HCT116 (cell line): ENCODE results near the gene NDUFAF2. TPM values are rescaled to one million over a fixed set of nuclear protein-coding genes. Genes with fewer than 3 reads are reported as not detected.

Source experiments
- ATAC-seq: fragments of 200-7000 bp; cut with Tn5 transposase; 2 replicates; pipeline ENCODE4 v1.9.1; 2020; ENCODE audit warnings: mild to moderate bottlenecking, moderate library complexity
- BruUV-seq: library from RNA; stranded (reverse); fragments of 400-500 nt; replicated peaks from 2 replicates; lab custom pipeline; 2021; lab: Mats Ljungman, UMichigan
- CTCF ChIA-PET: fragments of 300-600 bp; sonication (Branson Sonifier 250); formaldehyde crosslinking; loops from one replicate; lab custom pipeline; 2021; ENCODE audit warnings: antibody characterized with exemption; lab: Charles Lee
- POLR2A ChIA-PET: fragments of 300-600, 350-600 bp; sonication (Branson Sonifier 250); formaldehyde crosslinking; loops from one replicate; lab custom pipeline; 2021; ENCODE audit warnings: antibody characterized with exemption; lab: Charles Lee
- RAD21 ChIA-PET, 2 experiments: fragments of 300-600 bp; sonication (Branson Sonifier 250); formaldehyde crosslinking; loops; one replicate each; lab custom pipeline; 2023; ENCODE audit warnings: low total read pairs in 2 of 2; ENCODE audit not compliant: uncharacterized antibody in 2 of 2, unreplicated experiment in 2 of 2, low non-redundant PET in 1 of 2; lab: Charles Lee
- DNase-seq: peaks from one replicate; pipeline ENCODE4 v3.0.0-alpha.2; 2010; ENCODE audit warnings: low read depth, low spot score
- H2AFZ ChIP-seq: fragments of 200-600 bp; shearing (Covaris generic), sonication (generic); 2 replicates; pipeline ENCODE4 v1.6.1; 2017; ENCODE audit warnings: low read depth, mixed run types, mixed read lengths, antibody characterized with exemption, low read length; ENCODE audit not compliant: poor library complexity, severe bottlenecking
- H3K27ac ChIP-seq: 2 replicates; pipeline ENCODE4 v1.5.1; 2012; ENCODE audit warnings: low read depth, low read length
- H3K27me3 ChIP-seq: fragments of 200-600 bp; sonication (generic); 2 replicates; pipeline ENCODE4 v1.6.1; 2016; ENCODE audit warnings: mixed run types, low read length, mixed read lengths; ENCODE audit not compliant: insufficient read depth
- H3K36me3 ChIP-seq, 2 experiments: fragments of 200-500 bp in 1 of 2; fragments of 200-600 bp in 1 of 2; sonication (Bioruptor generic) in 1 of 2; sonication (generic) in 1 of 2; 2 replicates each; pipeline versions ENCODE4 v1.5.1 to v1.6.1; 2014 to 2016; ENCODE audit warnings: low read length in 2 of 2, inconsistent platforms in 1 of 2, mixed read lengths in 1 of 2, mixed run types in 1 of 2; ENCODE audit not compliant: insufficient read depth in 2 of 2, control insufficient read depth in 1 of 2
- H3K4me1 ChIP-seq, 2 experiments: fragments of 200-600 bp in 1 of 2; sonication (generic) in 1 of 2; 2 replicates each; pipeline versions ENCODE4 v1.5.1 to v1.6.1; 2012 to 2017; ENCODE audit warnings: low read length in 2 of 2, inconsistent platforms in 1 of 2, mild to moderate bottlenecking in 1 of 2, mixed read lengths in 1 of 2, mixed run types in 1 of 2, moderate library complexity in 1 of 2; ENCODE audit not compliant: insufficient read depth in 2 of 2, control insufficient read depth in 1 of 2
- H3K4me2 ChIP-seq: fragments of 200-600 bp; sonication (generic); 2 replicates; pipeline ENCODE4 v1.6.1; 2017; ENCODE audit warnings: mixed run types, low read length, mixed read lengths
- H3K4me3 ChIP-seq, 2 experiments: fragments of 200-600 bp in 1 of 2; sonication (generic) in 1 of 2; replicated peaks in 1 of 2; 2 replicates each; pipeline ENCODE4 v1.5.1; 2011 to 2016; ENCODE audit warnings: low read length in 2 of 2, control low read depth in 1 of 2, low read depth in 1 of 2, mild to moderate bottlenecking in 1 of 2, mixed read lengths in 1 of 2, mixed run types in 1 of 2
- H3K79me2 ChIP-seq: fragments of 200-600 bp; sonication (generic); 2 replicates; pipeline ENCODE4 v1.6.1; 2017; ENCODE audit warnings: mild to moderate bottlenecking, mixed run types, low read length, moderate library complexity, mixed read lengths; ENCODE audit not compliant: insufficient read depth
- H3K9ac ChIP-seq: fragments of 200-600 bp; sonication (generic); 2 replicates; pipeline ENCODE4 v1.6.1; 2016; ENCODE audit warnings: low read length, mixed read lengths
- H3K9me2 ChIP-seq: fragments of 200-600 bp; sonication (generic), shearing (Covaris generic); 2 replicates; pipeline ENCODE4 v1.6.1; 2017; ENCODE audit warnings: mixed run types, mild to moderate bottlenecking, moderate library complexity; ENCODE audit not compliant: insufficient read depth
- H3K9me3 ChIP-seq, 2 experiments: fragments of 200-500 bp in 1 of 2; fragments of 200-600 bp in 1 of 2; sonication (Bioruptor generic) in 1 of 2; sonication (generic) in 1 of 2; 2 replicates each; pipeline ENCODE4 v1.6.1; 2014 to 2017; ENCODE audit warnings: low read length in 2 of 2, mixed read lengths in 2 of 2, inconsistent platforms in 1 of 2, low read depth in 1 of 2, mild to moderate bottlenecking in 1 of 2, mixed run types in 1 of 2, moderate library complexity in 1 of 2; ENCODE audit not compliant: control insufficient read depth in 1 of 2, insufficient read depth in 1 of 2
- H4K20me1 ChIP-seq: fragments of 200-600 bp; sonication (generic), shearing (Covaris generic); 2 replicates; pipeline ENCODE4 v1.6.1; 2017; ENCODE audit warnings: mixed run types, mild to moderate bottlenecking, moderate library complexity; ENCODE audit not compliant: insufficient read depth
- CBX3 ChIP-seq: IDR thresholded peaks from 2 replicates; pipeline ENCODE4 v1.6.1; 2012; ENCODE audit warnings: low read depth
- JUND ChIP-seq: IDR thresholded peaks from 2 replicates; pipeline ENCODE4 v1.6.1; 2012
- POLR2A ChIP-seq: IDR thresholded peaks from 2 replicates; pipeline ENCODE4 v1.7.0; 2011; ENCODE audit warnings: borderline replicate concordance; ENCODE audit not compliant: insufficient read depth, insufficient read length; ENCODE audit errors: extremely low read depth
- POLR2AphosphoS5 ChIP-seq: IDR thresholded peaks from 2 replicates; pipeline ENCODE4 v1.6.1; 2011; ENCODE audit warnings: mild to moderate bottlenecking, low read depth, low read length, moderate library complexity
- REST ChIP-seq: IDR thresholded peaks from 2 replicates; pipeline ENCODE4 v1.6.1; 2012; ENCODE audit warnings: low read depth
- SIN3A ChIP-seq: IDR thresholded peaks from 2 replicates; pipeline ENCODE4 v1.6.1; 2012; ENCODE audit warnings: low read depth
- intact Hi-C: fragments of 100-400 bp; cut with micrococcal nuclease; formaldehyde crosslinking; loops from 2 replicates; pipeline ENCODE4 v1.10.0; 2022
- total RNA-seq: library from RNA; stranded (reverse); gene quantifications from one replicate; pipeline ENCODE4 v1.2.1, GENCODE V29; 2021; ENCODE audit not compliant: unreplicated experiment
- TF ChIP-seq, protein P1 (sequence below), 3 experiments: fragments of 200-600 bp in 1 of 3; sonication (generic) in 1 of 3; IDR thresholded peaks in 2 of 3; conservative IDR thresholded peaks in 1 of 3; 2 replicates each; pipeline ENCODE4 v1.5.1; 2012 to 2017; ENCODE audit warnings: low read depth in 2 of 3, low read length in 2 of 3, antibody characterized with exemption in 1 of 3, borderline replicate concordance in 1 of 3, control low read depth in 1 of 3, mild to moderate bottlenecking in 1 of 3, mixed read lengths in 1 of 3, mixed run types in 1 of 3, moderate library complexity in 1 of 3; ENCODE audit not compliant: insufficient read depth in 1 of 3

Gene NDUFAF2
- total RNA-seq, 1 experiment from 2014 or later: 36.9 TPM

DNA sequence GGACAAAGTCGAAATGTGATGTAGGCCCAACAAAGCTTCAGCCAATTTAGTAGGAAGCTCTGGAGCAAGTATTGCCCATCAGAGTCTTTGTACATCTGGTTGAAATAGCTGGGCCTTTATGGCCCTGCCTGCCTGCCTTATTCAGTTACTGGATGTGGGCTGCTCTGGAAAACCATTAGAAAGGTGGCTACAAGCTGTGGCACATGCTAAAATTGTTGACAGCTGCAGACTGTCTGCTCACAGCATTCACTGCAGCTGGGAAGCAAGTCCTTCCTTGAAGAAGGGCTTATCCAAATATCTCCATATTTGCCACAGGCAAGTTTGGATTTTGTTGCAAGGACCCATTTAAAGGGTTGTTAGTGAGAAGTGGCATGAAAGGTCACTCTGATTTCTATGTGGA lies 192.8 kb downstream of the NDUFAF2 start:
- no peaks in the 10 kb centered on the region for H3K9me2 ChIP-seq
- H3K36me3 ChIP-seq: no peaks in the 10 kb centered on the region
- RAD21 ChIA-PET: no interaction called here
- DNase-seq (no peak), ATAC-seq (no peak)
- H3K4me1 ChIP-seq: no peaks in the 10 kb centered on the region
- no TSS peak for BruUV-seq
- H3K9ac ChIP-seq: no peak overlapping the region
- POLR2A ChIA-PET: no interaction called here
- H3K4me2 ChIP-seq: no peak overlapping the region
- H3K4me3 ChIP-seq: no peak overlapping the region
- no peak overlapping the region for H2AFZ ChIP-seq
- no peak overlapping the region for H3K27ac ChIP-seq
- H3K27me3 ChIP-seq: no peaks in the 10 kb centered on the region
- no peaks in the 10 kb centered on the region for H3K79me2 ChIP-seq
- no peaks in the 10 kb centered on the region for H4K20me1 ChIP-seq
- H3K9me3 ChIP-seq: no peaks in the 10 kb centered on the region
- TF ChIP-seq POLR2AphosphoS5 (no peak), REST (no peak), JUND (no peak), CBX3 (no peak), POLR2A (no peak), SIN3A (no peak)
- TF ChIP-seq, protein P1, sequence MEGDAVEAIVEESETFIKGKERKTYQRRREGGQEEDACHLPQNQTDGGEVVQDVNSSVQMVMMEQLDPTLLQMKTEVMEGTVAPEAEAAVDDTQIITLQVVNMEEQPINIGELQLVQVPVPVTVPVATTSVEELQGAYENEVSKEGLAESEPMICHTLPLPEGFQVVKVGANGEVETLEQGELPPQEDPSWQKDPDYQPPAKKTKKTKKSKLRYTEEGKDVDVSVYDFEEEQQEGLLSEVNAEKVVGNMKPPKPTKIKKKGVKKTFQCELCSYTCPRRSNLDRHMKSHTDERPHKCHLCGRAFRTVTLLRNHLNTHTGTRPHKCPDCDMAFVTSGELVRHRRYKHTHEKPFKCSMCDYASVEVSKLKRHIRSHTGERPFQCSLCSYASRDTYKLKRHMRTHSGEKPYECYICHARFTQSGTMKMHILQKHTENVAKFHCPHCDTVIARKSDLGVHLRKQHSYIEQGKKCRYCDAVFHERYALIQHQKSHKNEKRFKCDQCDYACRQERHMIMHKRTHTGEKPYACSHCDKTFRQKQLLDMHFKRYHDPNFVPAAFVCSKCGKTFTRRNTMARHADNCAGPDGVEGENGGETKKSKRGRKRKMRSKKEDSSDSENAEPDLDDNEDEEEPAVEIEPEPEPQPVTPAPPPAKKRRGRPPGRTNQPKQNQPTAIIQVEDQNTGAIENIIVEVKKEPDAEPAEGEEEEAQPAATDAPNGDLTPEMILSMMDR (IDR thresholded peaks at IDR 0.05 in 2 of 3, conservative IDR thresholded peaks at IDR 0.05 in 1 of 3; ENCODE audit: borderline replicate concordance in 1 of 3, insufficient read depth in 1 of 3, low read depth in 2 of 3, low read length in 2 of 3): no peak
- CTCF ChIA-PET: interaction anchor here (1.2 kb wide), 1 partner anchor 18 kb away, joined by 4 read pairs; no protein-coding TSS in a partner anchor
- intact Hi-C loops: no loop called here
